Measurements from ENCODE around the gene GATA1.

DNA sequence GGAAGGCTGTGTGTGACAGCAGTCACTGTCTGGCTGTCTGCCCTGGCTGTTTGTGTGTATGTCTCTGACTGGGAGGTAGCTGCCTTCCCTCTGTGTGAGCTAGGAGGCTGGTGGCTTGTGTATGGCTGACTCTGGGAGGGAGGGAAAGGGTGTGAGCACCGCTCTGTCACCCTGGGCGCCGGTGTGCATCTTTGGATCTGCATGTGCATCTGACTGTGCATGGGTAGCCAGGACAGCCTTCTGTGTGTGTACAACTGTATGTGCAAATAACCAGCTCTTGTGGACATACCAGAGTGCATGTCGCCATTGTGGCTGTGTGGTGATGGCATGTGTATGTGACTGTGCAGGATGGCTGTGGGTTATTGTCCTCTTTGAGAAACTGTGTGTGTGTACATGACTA, 32.5 kb downstream of the GATA1 start:
- TF ChIP-seq, protein P1, sequence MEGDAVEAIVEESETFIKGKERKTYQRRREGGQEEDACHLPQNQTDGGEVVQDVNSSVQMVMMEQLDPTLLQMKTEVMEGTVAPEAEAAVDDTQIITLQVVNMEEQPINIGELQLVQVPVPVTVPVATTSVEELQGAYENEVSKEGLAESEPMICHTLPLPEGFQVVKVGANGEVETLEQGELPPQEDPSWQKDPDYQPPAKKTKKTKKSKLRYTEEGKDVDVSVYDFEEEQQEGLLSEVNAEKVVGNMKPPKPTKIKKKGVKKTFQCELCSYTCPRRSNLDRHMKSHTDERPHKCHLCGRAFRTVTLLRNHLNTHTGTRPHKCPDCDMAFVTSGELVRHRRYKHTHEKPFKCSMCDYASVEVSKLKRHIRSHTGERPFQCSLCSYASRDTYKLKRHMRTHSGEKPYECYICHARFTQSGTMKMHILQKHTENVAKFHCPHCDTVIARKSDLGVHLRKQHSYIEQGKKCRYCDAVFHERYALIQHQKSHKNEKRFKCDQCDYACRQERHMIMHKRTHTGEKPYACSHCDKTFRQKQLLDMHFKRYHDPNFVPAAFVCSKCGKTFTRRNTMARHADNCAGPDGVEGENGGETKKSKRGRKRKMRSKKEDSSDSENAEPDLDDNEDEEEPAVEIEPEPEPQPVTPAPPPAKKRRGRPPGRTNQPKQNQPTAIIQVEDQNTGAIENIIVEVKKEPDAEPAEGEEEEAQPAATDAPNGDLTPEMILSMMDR (IDR thresholded peaks at IDR 0.05 in 2 of 3, conservative IDR thresholded peaks at IDR 0.05 in 1 of 3; ENCODE audit: control insufficient read depth in 2 of 3, extremely low read depth in 1 of 3, insufficient read depth in 1 of 3, low read depth in 3 of 3, low read length in 3 of 3) = no peak
- TF ChIP-seq FOXK2 (IDR thresholded peaks at IDR 0.05) (no peak), EP300 (IDR thresholded peaks at IDR 0.05; ENCODE audit: borderline replicate concordance in 1 of 2, control insufficient read depth in 1 of 2, low read depth in 2 of 2, low read length in 2 of 2) (no peak), TAF1 (IDR thresholded peaks at IDR 0.05; ENCODE audit: borderline replicate concordance, low read depth, low read length) (no peak), CREM (IDR thresholded peaks at IDR 0.05; ENCODE audit: low read depth) (no peak), HDAC2 (IDR thresholded peaks at IDR 0.05) (no peak), ETV6 (conservative IDR thresholded peaks at IDR 0.05 in 1 of 2, IDR thresholded peaks at IDR 0.05 in 1 of 2; ENCODE audit: borderline replicate concordance in 1 of 2, low read depth in 1 of 2) (no peak), ZNF274 (IDR thresholded peaks at IDR 0.05; ENCODE audit: insufficient read depth, insufficient read length) (no peak), POLR2AphosphoS5 (IDR thresholded peaks at IDR 0.05; ENCODE audit: low read length) (no peak)
- TF ChIP-seq, protein P2, sequence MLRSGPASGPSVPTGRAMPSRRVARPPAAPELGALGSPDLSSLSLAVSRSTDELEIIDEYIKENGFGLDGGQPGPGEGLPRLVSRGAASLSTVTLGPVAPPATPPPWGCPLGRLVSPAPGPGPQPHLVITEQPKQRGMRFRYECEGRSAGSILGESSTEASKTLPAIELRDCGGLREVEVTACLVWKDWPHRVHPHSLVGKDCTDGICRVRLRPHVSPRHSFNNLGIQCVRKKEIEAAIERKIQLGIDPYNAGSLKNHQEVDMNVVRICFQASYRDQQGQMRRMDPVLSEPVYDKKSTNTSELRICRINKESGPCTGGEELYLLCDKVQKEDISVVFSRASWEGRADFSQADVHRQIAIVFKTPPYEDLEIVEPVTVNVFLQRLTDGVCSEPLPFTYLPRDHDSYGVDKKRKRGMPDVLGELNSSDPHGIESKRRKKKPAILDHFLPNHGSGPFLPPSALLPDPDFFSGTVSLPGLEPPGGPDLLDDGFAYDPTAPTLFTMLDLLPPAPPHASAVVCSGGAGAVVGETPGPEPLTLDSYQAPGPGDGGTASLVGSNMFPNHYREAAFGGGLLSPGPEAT (IDR thresholded peaks at IDR 0.05; ENCODE audit: low read depth) = no peak
- TF ChIP-seq, protein P3, sequence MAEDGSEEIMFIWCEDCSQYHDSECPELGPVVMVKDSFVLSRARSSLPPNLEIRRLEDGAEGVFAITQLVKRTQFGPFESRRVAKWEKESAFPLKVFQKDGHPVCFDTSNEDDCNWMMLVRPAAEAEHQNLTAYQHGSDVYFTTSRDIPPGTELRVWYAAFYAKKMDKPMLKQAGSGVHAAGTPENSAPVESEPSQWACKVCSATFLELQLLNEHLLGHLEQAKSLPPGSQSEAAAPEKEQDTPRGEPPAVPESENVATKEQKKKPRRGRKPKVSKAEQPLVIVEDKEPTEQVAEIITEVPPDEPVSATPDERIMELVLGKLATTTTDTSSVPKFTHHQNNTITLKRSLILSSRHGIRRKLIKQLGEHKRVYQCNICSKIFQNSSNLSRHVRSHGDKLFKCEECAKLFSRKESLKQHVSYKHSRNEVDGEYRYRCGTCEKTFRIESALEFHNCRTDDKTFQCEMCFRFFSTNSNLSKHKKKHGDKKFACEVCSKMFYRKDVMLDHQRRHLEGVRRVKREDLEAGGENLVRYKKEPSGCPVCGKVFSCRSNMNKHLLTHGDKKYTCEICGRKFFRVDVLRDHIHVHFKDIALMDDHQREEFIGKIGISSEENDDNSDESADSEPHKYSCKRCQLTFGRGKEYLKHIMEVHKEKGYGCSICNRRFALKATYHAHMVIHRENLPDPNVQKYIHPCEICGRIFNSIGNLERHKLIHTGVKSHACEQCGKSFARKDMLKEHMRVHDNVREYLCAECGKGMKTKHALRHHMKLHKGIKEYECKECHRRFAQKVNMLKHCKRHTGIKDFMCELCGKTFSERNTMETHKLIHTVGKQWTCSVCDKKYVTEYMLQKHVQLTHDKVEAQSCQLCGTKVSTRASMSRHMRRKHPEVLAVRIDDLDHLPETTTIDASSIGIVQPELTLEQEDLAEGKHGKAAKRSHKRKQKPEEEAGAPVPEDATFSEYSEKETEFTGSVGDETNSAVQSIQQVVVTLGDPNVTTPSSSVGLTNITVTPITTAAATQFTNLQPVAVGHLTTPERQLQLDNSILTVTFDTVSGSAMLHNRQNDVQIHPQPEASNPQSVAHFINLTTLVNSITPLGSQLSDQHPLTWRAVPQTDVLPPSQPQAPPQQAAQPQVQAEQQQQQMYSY (CRISPR knock-in tag; IDR thresholded peaks at IDR 0.05) = no peak

All from GM12878 (cell line).